ENCODE data around the gene PCDHGA9. TPM values are rescaled to one million over a fixed set of nuclear protein-coding genes. Genes with fewer than 3 reads are reported as not detected.
A peak's percentile ranks its signal among the peaks of the same experiment; 100 is the strongest.
"Not testable (repeated sequence)": the region's sequence is repeated elsewhere in the genome, so short reads cannot be mapped to it uniquely, and the experiment has no call there.

The PCDHGA9 gene
- total RNA-seq, 2 experiments from 2014 or later = 0.09 TPM; not detected in 1

- peaks cover 69% of the 10 kb centered on the region for H3K27me3 Mint-ChIP-seq
- intact Hi-C loops (cut with DNase I, micrococcal nuclease) = loop anchor here (10.0 kb wide), 4 partner anchors 121 to 571 kb away; partner anchors contain the start of genes PCDHA12 (in 1 of the 2), PCDHA2 (in 1 of the 2), PCDHA8 (in 1 of the 2) and PCDHA9 (in 1 of the 2)
Observed at GRCh38 chr5:141366016-141366896, 36.3 kb upstream of the PCDHGA9 start.

GRCh38 chr5:141369994-141370848, 32.4 kb upstream of the PCDHGA9 start, which contains the start of gene PCDHGB3:
PCDHGB3 (plus strand) TSS chr5:141370242; CDS start chr5:141370395, 153 bp downstream.
- Mint-ChIP-seq H3K36me3 (ENCODE audit: low read depth) (peaks cover 34% of the 10 kb centered on the region), H3K27ac (no peak within 1 kb of the TSS), H3K4me1 (peaks cover 3% of the 10 kb centered on the region), H3K9me3 (ENCODE audit: low read depth) (peaks cover 30% of the 10 kb centered on the region), H3K4me3 (peak within 1 kb of the TSS; percentile 52), H3K27me3 (peaks cover 61% of the 10 kb centered on the region)
- ChIA-PET CTCF (interaction anchor here (0.6 to 3.0 kb wide), 19 partner anchors 9 to 235 kb away, joined by 3 to 15 read pairs (median 5); partner anchors contain the start of genes PCDHB15, PCDHB5, PCDHGA1 and PCDHGA10), POLR2A (interaction anchor here (0.6 kb wide), 1 partner anchor 50 kb away, joined by 4 read pairs; no protein-coding TSS in a partner anchor)
- ATAC-seq (peak; percentile 76), DNase-seq (peak; percentile 63)
- intact Hi-C loops (cut with DNase I, micrococcal nuclease) = loop anchor here (5.0 to 10.0 kb wide), 6 partner anchors 37 to 578 kb away; partner anchors contain the start of genes PCDHA2 (in 2 of the 2), PCDHGB6 (in 2 of the 2), PCDHA12 (in 1 of the 2) and PCDHA8 (in 1 of the 2)

More at GRCh38 chr5:141366016-141366896, 36.3 kb upstream of the PCDHGA9 start:
- peaks cover 38% of the 10 kb centered on the region for H3K36me3 Mint-ChIP-seq (ENCODE audit: low read depth)
- H3K9me3 Mint-ChIP-seq (ENCODE audit: low read depth) = peaks cover 28% of the 10 kb centered on the region
- no peak overlapping the region for H3K4me3 Mint-ChIP-seq
- peaks cover 3% of the 10 kb centered on the region for H3K4me1 Mint-ChIP-seq
- no peak for DNase-seq
- H3K27ac Mint-ChIP-seq = no peak overlapping the region
- no peak for ATAC-seq
- CTCF ChIA-PET = no interaction called here
- POLR2A ChIA-PET = no interaction called here

DNA sequence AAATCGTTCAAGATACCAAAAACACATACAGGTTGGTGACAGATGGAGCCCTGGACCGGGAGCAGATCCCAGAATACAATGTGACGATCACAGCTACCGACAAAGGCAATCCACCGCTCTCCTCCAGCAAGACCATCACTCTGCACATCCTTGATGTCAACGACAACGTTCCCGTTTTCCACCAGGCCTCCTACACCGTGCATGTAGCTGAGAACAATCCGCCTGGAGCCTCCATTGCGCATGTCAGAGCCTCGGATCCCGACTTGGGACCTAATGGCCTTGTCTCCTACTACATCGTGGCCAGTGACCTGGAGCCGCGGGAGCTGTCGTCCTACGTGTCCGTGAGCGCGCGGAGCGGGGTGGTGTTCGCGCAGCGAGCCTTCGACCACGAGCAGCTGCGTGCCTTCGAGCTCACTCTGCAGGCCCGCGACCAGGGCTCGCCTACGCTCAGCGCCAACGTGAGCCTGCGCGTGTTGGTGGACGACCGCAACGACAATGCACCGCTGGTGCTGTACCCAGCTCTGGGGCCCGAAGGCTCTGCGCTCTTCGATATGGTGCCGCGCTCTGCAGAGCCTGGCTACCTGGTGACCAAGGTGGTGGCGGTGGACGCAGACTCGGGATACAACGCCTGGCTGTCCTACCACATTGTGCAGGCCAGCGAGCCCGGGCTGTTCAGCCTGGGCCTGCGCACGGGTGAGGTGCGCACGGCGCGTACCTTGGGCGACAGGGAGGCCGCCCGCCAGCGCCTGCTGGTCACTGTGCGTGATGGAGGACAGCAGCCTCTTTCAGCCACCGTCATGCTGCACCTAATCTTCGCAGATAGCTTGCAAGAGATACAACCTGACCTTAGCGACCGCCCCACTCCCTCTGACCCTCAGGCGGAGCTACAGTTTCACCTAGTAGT, 30.8 kb upstream of the PCDHGA9 start:
- ATAC-seq (no peak), DNase-seq (no peak)
- POLR2A ChIA-PET = no interaction called here
- Mint-ChIP-seq H3K36me3 (ENCODE audit: low read depth) (peaks cover 25% of the 10 kb centered on the region), H3K9me3 (ENCODE audit: low read depth) (peaks cover 32% of the 10 kb centered on the region), H3K27ac (no peak overlapping the region), H3K4me1 (peaks cover 3% of the 10 kb centered on the region), H3K4me3 (no peak overlapping the region), H3K27me3 (peaks cover 58% of the 10 kb centered on the region)
- intact Hi-C loops (cut with DNase I, micrococcal nuclease) = loop anchor here (5.0 kb wide), 2 partner anchors 35 to 580 kb away; partner anchors contain the start of genes PCDHGB6 (in 2 of the 2) and PCDHA2 (in 1 of the 2)
- CTCF ChIA-PET = interaction anchor here (1.0 to 3.0 kb wide), 4 partner anchors 41 to 149 kb away, joined by 3 to 15 read pairs (median 7); partner anchors contain the start of genes PCDHB14, PCDHB15, PCDHGA10 and PCDHGA11

- peaks cover 26% of the 10 kb centered on the region for H3K36me3 Mint-ChIP-seq (ENCODE audit: low read depth)
- no peak for DNase-seq
- H3K9me3 Mint-ChIP-seq (ENCODE audit: low read depth) = peaks cover 39% of the 10 kb centered on the region
- H3K27me3 Mint-ChIP-seq = peaks cover 56% of the 10 kb centered on the region
- POLR2A ChIA-PET = interaction anchor here (0.6 kb wide), 1 partner anchor 47 kb away, joined by 4 read pairs; the partner anchor contains the start of gene PCDHGA11
- H3K27ac Mint-ChIP-seq = no peak within 1 kb of the TSS
- CTCF ChIA-PET = interaction anchor here (0.9 to 2.0 kb wide), 4 partner anchors 10 to 183 kb away, joined by 3 to 10 read pairs (median 5); partner anchors contain the start of genes PCDHGA10 and PCDHGA5
- no peak within 1 kb of the TSS for H3K4me3 Mint-ChIP-seq
- intact Hi-C loops (cut with DNase I, micrococcal nuclease) = loop anchor here (5.0 kb wide), 2 partner anchors 34 to 581 kb away; partner anchors contain the start of genes PCDHGB6 (in 2 of the 2) and PCDHA2 (in 1 of the 2)
- no peak for ATAC-seq
- peaks cover 3% of the 10 kb centered on the region for H3K4me1 Mint-ChIP-seq
Observed at GRCh38 chr5:141373673-141374317, 28.8 kb upstream of the PCDHGA9 start, which contains the start of gene PCDHGA6. PCDHGA6 (plus strand) TSS chr5:141373891; CDS start chr5:141374084, 193 bp downstream.

DNA sequence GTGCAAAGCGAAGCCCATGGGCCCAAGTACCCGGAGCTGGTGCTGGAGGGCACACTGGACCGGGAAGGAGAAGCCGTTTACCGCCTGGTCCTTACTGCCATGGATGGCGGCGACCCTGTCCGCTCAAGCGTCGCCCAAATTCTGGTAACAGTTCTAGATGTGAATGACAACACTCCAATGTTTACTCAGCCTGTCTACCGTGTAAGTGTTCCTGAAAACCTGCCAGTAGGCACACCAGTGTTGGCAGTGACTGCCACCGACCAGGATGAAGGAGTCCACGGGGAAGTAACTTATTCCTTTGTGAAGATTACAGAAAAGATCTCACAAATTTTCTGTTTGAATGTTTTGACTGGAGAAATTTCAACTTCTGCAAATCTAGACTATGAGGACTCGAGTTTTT, 28.0 kb upstream of the PCDHGA9 start:
- peaks cover 26% of the 10 kb centered on the region for H3K36me3 Mint-ChIP-seq (ENCODE audit: low read depth)
- peaks cover 3% of the 10 kb centered on the region for H3K4me1 Mint-ChIP-seq
- intact Hi-C loops (cut with DNase I, micrococcal nuclease) = loop anchor here (5.0 kb wide), 2 partner anchors 33 to 582 kb away; partner anchors contain the start of genes PCDHGB6 (in 2 of the 2) and PCDHA2 (in 1 of the 2)
- no peak for ATAC-seq
- H3K4me3 Mint-ChIP-seq = no peak overlapping the region
- H3K27me3 Mint-ChIP-seq = peaks cover 55% of the 10 kb centered on the region
- POLR2A ChIA-PET = interaction anchor here (0.6 kb wide), 1 partner anchor 46 kb away, joined by 4 read pairs; the partner anchor contains the start of gene PCDHGA11
- peaks cover 40% of the 10 kb centered on the region for H3K9me3 Mint-ChIP-seq (ENCODE audit: low read depth)
- no peak overlapping the region for H3K27ac Mint-ChIP-seq
- DNase-seq = no peak
- CTCF ChIA-PET = interaction anchor here (0.9 to 2.0 kb wide), 4 partner anchors 10 to 183 kb away, joined by 3 to 10 read pairs (median 5); partner anchors contain the start of genes PCDHGA10 and PCDHGA5

- H3K27me3 Mint-ChIP-seq = peaks cover 52% of the 10 kb centered on the region
- POLR2A ChIA-PET; H3K4me1 Mint-ChIP-seq; H3K4me3 Mint-ChIP-seq; DNase-seq; ATAC-seq; H3K27ac Mint-ChIP-seq; intact Hi-C loops (cut with DNase I, micrococcal nuclease): not testable (repeated sequence)
- H3K36me3 Mint-ChIP-seq (ENCODE audit: low read depth) = peaks cover 22% of the 10 kb centered on the region
- peaks cover 40% of the 10 kb centered on the region for H3K9me3 Mint-ChIP-seq (ENCODE audit: low read depth)
- CTCF ChIA-PET = interaction anchor here (1.0 to 2.0 kb wide), 3 partner anchors 11 to 38 kb away, joined by 3 to 10 read pairs (median 4); partner anchors contain the start of genes PCDHGA10 and PCDHGA5
Observed at GRCh38 chr5:141375444-141376155, 27.0 kb upstream of the PCDHGA9 start.

DNA sequence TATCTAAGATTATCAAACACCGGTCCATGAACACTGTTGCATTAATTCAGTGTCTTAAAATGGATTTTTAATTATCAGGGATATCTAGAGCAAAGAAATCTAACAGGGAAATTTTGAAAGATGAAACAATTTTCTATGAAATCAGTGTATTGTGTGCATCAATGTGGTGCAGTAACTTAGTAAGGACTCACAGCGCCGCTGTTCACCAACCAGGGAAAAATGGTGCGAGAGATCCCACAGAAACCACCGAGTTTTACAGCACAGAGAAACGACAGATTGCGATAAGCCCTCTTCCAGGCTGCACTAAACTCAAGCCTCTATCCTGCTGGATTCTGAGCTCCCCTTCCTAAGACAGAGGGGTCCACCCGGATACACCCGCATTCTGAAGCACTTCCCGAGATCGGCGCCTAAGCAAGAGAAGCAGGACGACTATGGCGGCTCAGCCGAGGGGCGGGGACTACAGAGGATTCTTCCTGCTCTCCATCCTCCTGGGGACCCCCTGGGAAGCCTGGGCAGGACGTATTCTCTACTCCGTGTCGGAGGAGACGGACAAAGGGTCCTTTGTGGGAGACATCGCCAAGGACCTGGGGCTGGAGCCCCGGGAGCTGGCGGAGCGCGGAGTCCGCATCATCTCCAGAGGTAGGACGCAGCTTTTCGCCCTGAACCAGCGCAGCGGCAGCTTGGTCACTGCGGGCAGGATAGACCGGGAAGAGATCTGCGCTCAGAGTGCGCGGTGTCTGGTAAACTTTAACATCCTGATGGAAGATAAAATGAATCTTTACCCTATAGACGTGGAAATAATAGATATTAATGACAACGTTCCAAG, 19.9 kb upstream of the PCDHGA9 start, which contains the start of gene PCDHGA7:
Gene PCDHGA7, plus strand, starts transcription at position 274 of the 826 bp plus-strand sequence. Its CDS starts 158 bp downstream, at position 432.
- intact Hi-C loops (cut with DNase I, micrococcal nuclease) = no loop called here

DNA sequence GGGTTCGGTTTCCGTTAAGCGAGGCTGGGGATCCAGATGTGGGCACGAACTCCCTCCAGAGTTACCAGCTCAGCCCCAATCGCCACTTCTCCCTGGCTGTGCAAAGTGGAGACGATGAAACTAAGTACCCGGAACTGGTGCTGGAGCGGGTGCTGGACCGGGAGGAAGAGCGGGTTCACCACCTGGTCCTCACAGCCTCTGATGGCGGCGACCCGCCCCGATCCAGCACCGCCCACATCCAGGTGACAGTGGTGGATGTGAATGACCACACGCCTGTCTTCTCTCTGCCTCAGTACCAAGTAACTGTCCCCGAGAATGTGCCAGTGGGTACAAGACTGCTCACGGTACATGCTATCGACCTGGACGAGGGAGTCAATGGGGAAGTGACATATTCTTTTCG, 19.2 kb upstream of the PCDHGA9 start:
- intact Hi-C loops (cut with DNase I, micrococcal nuclease) = no loop called here
- no peaks in the 10 kb centered on the region for H3K4me1 Mint-ChIP-seq
- ChIA-PET POLR2A (no interaction called here), CTCF (interaction anchor here (0.6 to 0.7 kb wide), 2 partner anchors 188 to 223 kb away, joined by 3 read pairs; no protein-coding TSS in a partner anchor)
- H3K27me3 Mint-ChIP-seq = peaks cover 66% of the 10 kb centered on the region
- DNase-seq (no peak), ATAC-seq (no peak)
- H3K4me3 Mint-ChIP-seq = no peak overlapping the region
- peaks cover 12% of the 10 kb centered on the region for H3K36me3 Mint-ChIP-seq (ENCODE audit: low read depth)
- no peak overlapping the region for H3K27ac Mint-ChIP-seq
- H3K9me3 Mint-ChIP-seq (ENCODE audit: low read depth) = peaks cover 29% of the 10 kb centered on the region

More for the DNA sequence above, 19.9 kb upstream of the PCDHGA9 start, which contains the start of gene PCDHGA7:
- no peak within 1 kb of the TSS for H3K27ac Mint-ChIP-seq
- ATAC-seq (no peak), DNase-seq (no peak)
- H3K36me3 Mint-ChIP-seq (ENCODE audit: low read depth) = peaks cover 10% of the 10 kb centered on the region
- H3K27me3 Mint-ChIP-seq = peaks cover 64% of the 10 kb centered on the region
- peaks cover 27% of the 10 kb centered on the region for H3K9me3 Mint-ChIP-seq (ENCODE audit: low read depth)
- H3K4me1 Mint-ChIP-seq = no peaks in the 10 kb centered on the region
- ChIA-PET CTCF (interaction anchor here (0.7 kb wide), 1 partner anchor 187 kb away, joined by 3 read pairs; no protein-coding TSS in a partner anchor), POLR2A (no interaction called here)
- H3K4me3 Mint-ChIP-seq = peak within 1 kb of the TSS; percentile 47
